Thyroid gland (tissue), 4 donors: ENCODE results near the gene TSPAN5. TPM values are rescaled to one million over a fixed set of nuclear protein-coding genes. Genes with fewer than 3 reads are reported as not detected.

Experiments used
- DNase-seq, 2 donors: peaks; one replicate each; pipeline ENCODE4 v3.0.0-alpha.2; 2019
- H3K27ac ChIP-seq, 3 donors: fragments of 200-600 bp; sonication (generic); 1 replicate in 2 of 3; 2 replicates in 1 of 3; pipeline ENCODE4 v1.5.1; 2016 to 2019; ENCODE audit warnings: mild to moderate bottlenecking in 1 of 3, moderate library complexity in 1 of 3
- H3K27me3 ChIP-seq: fragments of 200-600 bp; sonication (generic); one replicate; pipeline ENCODE4 v1.5.1; 2019
- H3K36me3 ChIP-seq, 2 donors: fragments of 200-600 bp; sonication (generic); one replicate each; pipeline ENCODE4 v1.5.1; 2016 to 2019
- H3K4me1 ChIP-seq, 2 donors: fragments of 200-600 bp; sonication (generic); one replicate each; pipeline ENCODE4 v1.5.1; 2017 to 2019
- H3K4me3 ChIP-seq, 3 donors: fragments of 200-600 bp; sonication (generic); replicated peaks in 1 of 3; 1 replicate in 2 of 3; 2 replicates in 1 of 3; pipeline ENCODE4 v1.5.1; 2016; ENCODE audit warnings: mild to moderate bottlenecking in 1 of 3
- H3K9me3 ChIP-seq: fragments of 200-600 bp; sonication (generic); one replicate; pipeline ENCODE4 v1.5.1; 2017
- CTCF ChIP-seq, 6 experiments: fragments of 200-600 bp in 3 of 6; fragments of 450-650 bp in 3 of 6; sonication (generic) in 3 of 6; IDR thresholded peaks; one replicate each; pipeline ENCODE4 v1.5.1; 2016 to 2019; ENCODE audit warnings: antibody characterized with exemption in 6 of 6, mild to moderate bottlenecking in 2 of 6, inconsistent platforms in 1 of 6, moderate library complexity in 1 of 6
- POLR2A ChIP-seq, 2 donors: fragments of 450-650 bp; IDR thresholded peaks; one replicate each; pipeline ENCODE4 v1.6.1; 2017; ENCODE audit warnings: antibody characterized with exemption in 2 of 2, mild to moderate bottlenecking in 2 of 2, moderate library complexity in 1 of 2
- WGBS, 2 donors: methylation state at CpG; one replicate each; pipeline ENCODE4 v1.1.5; 2017; 5-methylcytosine and 5-hydroxymethylcytosine counted together
- intact Hi-C: fragments of 100-400 bp; cut with DNase I; formaldehyde crosslinking; loops from one replicate; pipeline ENCODE4 v1.15.1; 2023
- total RNA-seq, 4 donors: library from RNA; depleted of rRNA; stranded (reverse); fragments of >200 nt; gene quantifications; one replicate each; pipeline ENCODE4 v1.2.3, GENCODE V29; 2016

Gene TSPAN5
- total RNA-seq, 4 donors from 2014 or later, result 26.4 to 48.0 (median 29.1) TPM

- intact Hi-C loops, result no loop called here
- Histone ChIP-seq H3K36me3 (peaks cover 3 to 12% of the 10 kb centered on the region in 2 donors), H3K27ac (no peak overlapping the region), H3K4me1 (no peaks in the 10 kb centered on the region), H3K27me3 (no peaks in the 10 kb centered on the region), H3K4me3 (no peak overlapping the region), H3K9me3 (no peaks in the 10 kb centered on the region)
- 98 to 100% methylated on average over 6 of the region's 6 CpGs for WGBS, 2 donors
- no peak for TF ChIP-seq POLR2A (IDR thresholded peaks at IDR 0.05)
- no peak for TF ChIP-seq CTCF (IDR thresholded peaks at IDR 0.05)
- no peak for DNase-seq
Measured at GRCh38 chr4:98434816-98435215, 223.6 kb downstream of the TSPAN5 start.

- no peaks in the 10 kb centered on the region for H3K27me3 ChIP-seq
- DNase-seq, result no peak
- H3K4me1 ChIP-seq, result no peaks in the 10 kb centered on the region
- H3K4me3 ChIP-seq, result no peak overlapping the region
- H3K9me3 ChIP-seq, result no peaks in the 10 kb centered on the region
- TF ChIP-seq POLR2A (IDR thresholded peaks at IDR 0.05), result no peak
- TF ChIP-seq CTCF (IDR thresholded peaks at IDR 0.05), result no peak
- peaks cover 3 to 12% of the 10 kb centered on the region in 2 donors for H3K36me3 ChIP-seq
- intact Hi-C loops, result no loop called here
- no peak overlapping the region for H3K27ac ChIP-seq
- 93 to 98% methylated on average over 1 of the region's 1 CpG for WGBS, 2 donors
Measured at GRCh38 chr4:98433691-98434090, 224.7 kb downstream of the TSPAN5 start.

- DNase-seq, result no peak
- 79 to 83% methylated on average over 4 of the region's 4 CpGs for WGBS, 2 donors
Measured at GRCh38 chr4:98430708-98431403, 227.6 kb downstream of the TSPAN5 start.

GRCh38 chr4:98423009-98423408, 235.4 kb downstream of the TSPAN5 start:
- intact Hi-C loops, result no loop called here
- Histone ChIP-seq H3K36me3 (peaks cover 1 to 3% of the 10 kb centered on the region in 2 donors), H3K27ac (no peak overlapping the region)

More at GRCh38 chr4:98430708-98431403, 227.6 kb downstream of the TSPAN5 start:
- no peaks in the 10 kb centered on the region for H3K27me3 ChIP-seq
- TF ChIP-seq POLR2A (IDR thresholded peaks at IDR 0.05), result no peak
- TF ChIP-seq CTCF (IDR thresholded peaks at IDR 0.05), result no peak
- intact Hi-C loops, result no loop called here
- no peaks in the 10 kb centered on the region for H3K9me3 ChIP-seq
- H3K27ac ChIP-seq, result no peak overlapping the region
- peaks cover 3 to 4% of the 10 kb centered on the region in 2 donors for H3K36me3 ChIP-seq
- no peaks in the 10 kb centered on the region for H3K4me1 ChIP-seq
- no peak overlapping the region for H3K4me3 ChIP-seq

More at GRCh38 chr4:98423009-98423408, 235.4 kb downstream of the TSPAN5 start:
- no peak for DNase-seq
- no peak for TF ChIP-seq POLR2A (IDR thresholded peaks at IDR 0.05)
- no peak for TF ChIP-seq CTCF (IDR thresholded peaks at IDR 0.05)
- 81 to 85% methylated on average over 4 of the region's 4 CpGs for WGBS, 2 donors
- H3K9me3 ChIP-seq, result no peaks in the 10 kb centered on the region
- no peak overlapping the region for H3K4me3 ChIP-seq
- no peaks in the 10 kb centered on the region for H3K27me3 ChIP-seq
- H3K4me1 ChIP-seq, result no peaks in the 10 kb centered on the region
